HG03457 (cell line): ENCODE data around the gene RTL10.

Experiments
- ATAC-seq: cut with Tn5 transposase; IDR thresholded peaks from one replicate; pipeline ENCODE4 v1.9.1; 2021; ENCODE audit warnings: moderate number of reproducible peaks; ENCODE audit not compliant: unreplicated experiment

RTL10 gene

GRCh38 chr22:19876314-19876940, 21.8 kb upstream of the RTL10 start:
- ATAC-seq = no peak

DNA sequence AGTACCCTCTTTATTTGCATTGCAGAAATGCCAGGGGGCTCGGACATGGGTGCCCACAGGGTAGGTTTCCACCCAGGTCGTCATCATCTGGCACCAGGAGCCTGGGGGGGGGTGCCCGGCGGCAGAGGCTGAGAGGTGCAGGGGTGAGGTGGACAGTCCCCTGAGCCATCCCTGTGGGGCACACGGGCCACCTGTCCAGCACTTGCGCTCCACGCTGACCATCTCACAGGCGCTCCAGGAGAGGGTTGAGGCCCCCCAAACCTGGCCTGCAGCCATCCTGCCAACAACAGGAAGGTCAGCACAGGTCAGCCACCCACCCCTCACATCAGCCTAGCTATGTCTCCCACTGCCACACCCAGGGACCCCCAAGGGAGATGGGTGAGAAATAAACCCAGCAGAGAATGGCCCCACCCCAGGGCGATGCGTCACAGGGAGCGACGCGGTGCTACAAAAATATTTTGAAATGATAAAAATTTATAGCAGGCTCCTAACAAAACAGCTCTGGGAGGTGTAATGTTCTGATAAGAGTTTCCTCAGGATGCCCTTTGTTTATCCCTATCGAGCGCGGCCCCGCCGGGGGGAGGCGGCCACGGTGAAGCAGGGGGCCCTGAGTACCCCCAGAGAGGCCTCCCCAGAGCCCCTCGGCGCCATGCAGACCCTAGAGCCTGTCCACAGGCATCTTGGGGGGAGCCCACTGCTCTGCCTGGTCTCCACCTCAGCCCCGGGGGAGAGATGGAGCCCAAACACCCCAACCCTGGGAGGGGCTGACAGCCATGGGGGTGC, 21.0 kb upstream of the RTL10 start:
- no peak for ATAC-seq

DNA sequence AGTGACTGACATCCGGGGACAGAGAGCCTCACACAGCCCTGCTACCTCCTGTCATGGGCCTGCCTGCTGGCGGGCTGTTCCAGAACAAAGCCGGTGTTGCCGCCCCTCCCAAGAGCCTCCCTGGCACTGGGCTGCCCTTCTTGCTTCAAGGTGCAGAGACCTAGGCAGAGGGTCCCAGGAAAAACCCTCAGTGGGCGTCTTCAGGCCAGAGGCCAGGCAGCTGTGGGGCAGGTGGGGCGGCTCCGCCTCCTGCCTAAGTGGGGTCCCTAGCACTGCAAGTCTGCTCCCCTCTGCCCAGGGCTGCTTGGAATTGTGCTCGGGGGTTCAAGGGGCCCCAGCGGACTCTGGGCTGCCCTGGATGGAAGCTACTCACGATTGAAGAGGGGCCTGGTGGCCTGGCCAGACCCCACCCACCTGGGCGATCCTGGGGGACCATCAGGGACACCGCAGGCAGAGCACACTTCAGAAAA, 20.4 kb upstream of the RTL10 start:
- no peak for ATAC-seq

GRCh38 chr22:19874307-19875060, 19.8 kb upstream of the RTL10 start:
- no peak for ATAC-seq

- no peak for ATAC-seq
Observed at GRCh38 chr22:19873960-19874306, 19.3 kb upstream of the RTL10 start.

GRCh38 chr22:19873138-19873959, 18.7 kb upstream of the RTL10 start:
- ATAC-seq = no peak

GRCh38 chr22:19872779-19873137, 18.1 kb upstream of the RTL10 start:
- ATAC-seq = no peak

DNA sequence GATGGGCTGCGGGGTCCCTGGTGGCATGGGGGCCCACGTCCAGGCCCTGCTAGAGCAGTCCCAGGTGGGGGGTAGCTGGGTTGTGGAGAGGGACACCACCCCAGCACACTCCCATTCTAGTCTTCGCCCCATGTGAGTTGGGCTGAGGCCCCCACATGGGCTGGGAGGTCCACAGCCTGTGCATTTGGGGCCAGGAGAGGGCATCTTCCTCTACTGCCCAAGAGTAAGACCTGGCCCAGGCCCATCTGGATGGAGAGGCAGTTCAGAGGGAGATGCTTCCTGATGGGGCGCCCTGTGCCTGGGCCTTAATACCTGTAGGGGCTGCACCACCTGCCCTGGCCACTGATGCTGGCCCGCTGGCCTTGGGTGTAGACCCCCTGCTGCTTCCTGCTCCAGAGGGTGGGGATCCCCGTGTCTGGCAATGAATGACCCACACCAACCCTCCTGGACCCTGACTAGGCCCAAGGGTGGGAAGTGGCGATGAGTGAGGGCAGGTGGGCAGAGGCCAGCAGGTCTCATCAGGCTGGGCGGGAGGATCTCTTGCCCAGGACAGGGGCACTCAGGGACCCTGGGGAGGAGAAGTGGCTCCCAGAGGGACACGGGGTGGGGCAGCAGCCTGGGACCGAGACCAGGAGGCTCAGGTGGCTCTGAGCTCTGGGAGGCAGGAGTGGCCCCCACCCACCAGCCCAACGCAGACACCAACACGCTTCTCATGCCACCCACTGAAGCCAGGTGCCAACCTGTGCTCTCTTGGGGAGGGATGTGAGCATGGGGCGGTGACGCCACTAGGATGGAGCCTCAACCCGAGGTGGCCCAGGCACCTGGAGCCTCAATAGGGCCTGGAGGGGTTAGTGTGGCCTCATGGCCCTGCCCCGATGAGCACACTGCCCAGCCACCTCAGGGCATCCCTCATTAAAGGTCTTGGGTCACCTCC, 17.4 kb upstream of the RTL10 start:
- no peak for ATAC-seq

- no peak for ATAC-seq
Observed at GRCh38 chr22:19871023-19871844, 16.6 kb upstream of the RTL10 start.

DNA sequence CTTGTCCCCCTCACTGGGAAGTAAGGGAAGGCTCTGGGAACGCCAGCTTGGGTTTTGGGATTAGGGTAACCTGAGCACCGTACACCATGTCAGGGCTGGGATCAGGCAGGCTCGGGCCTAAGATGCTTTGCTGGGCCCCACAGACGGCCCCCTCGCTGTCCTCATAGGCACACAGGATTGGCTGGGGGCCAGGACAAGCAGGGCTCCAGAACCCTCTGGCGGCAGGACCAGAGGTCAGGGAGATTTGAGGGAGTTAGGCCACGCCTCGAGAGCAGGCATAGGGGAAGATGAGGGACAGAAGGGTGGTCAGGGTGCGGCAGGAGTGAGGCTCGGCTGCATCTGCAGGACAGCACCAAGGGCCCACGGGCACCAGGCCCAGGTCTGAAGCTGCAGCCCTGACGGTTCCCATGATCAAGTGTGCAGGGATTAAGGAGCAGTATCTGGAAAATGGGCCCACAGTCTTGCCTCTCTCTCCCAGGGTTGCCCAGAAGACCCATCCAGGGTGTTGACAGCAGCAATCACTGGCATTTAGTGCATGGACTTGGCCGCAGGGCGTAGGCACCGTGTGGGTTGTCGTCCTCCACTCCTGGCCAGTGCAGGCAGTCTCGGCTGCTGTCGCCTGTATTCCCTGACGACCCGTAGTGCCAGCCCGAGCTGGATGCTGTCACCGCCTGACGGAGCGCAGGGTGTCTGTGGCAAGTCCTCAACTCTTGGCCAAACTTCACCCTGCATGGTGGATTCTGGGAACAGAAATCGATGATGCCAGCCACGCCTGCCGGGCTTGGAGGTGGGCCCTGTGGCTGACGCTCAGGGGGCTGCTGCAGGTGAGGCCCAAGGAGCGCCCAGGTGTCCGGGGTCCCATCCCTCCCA, 15.7 kb upstream of the RTL10 start:
- ATAC-seq = no peak

- ATAC-seq = no peak
Observed at GRCh38 chr22:19869497-19870152, 15.0 kb upstream of the RTL10 start.

GRCh38 chr22:19868773-19869471, 14.2 kb upstream of the RTL10 start:
- no peak for ATAC-seq

- no peak for ATAC-seq
Observed at GRCh38 chr22:19868333-19868732, 13.7 kb upstream of the RTL10 start.

- no peak for ATAC-seq
Observed at GRCh38 chr22:19867617-19868016, 12.9 kb upstream of the RTL10 start.

- no peak for ATAC-seq
Observed at GRCh38 chr22:19866665-19867009, 12.0 kb upstream of the RTL10 start.

- no peak for ATAC-seq
Observed at GRCh38 chr22:19865141-19865829, 10.6 kb upstream of the RTL10 start.
